SK-N-SH (cell line): ENCODE data around the gene ARID3A. TPM values are rescaled to one million over a fixed set of nuclear protein-coding genes. Genes with fewer than 3 reads are reported as not detected.

ENCODE experiments used
- CTCF ChIA-PET: fragments of 300-600, 350-600 bp; formaldehyde crosslinking; extraction: SDS; loops from one replicate; lab custom pipeline; 2021; lab: Yijun Ruan, JAX
- POLR2A ChIA-PET: fragments of 350-600 bp; sonication (Branson Sonifier 250); formaldehyde crosslinking; extraction: SDS; loops from one replicate; lab custom pipeline; 2020; ENCODE audit warnings: antibody characterized with exemption, inconsistent platforms; lab: Yijun Ruan, JAX
- DNase-seq: peaks from one replicate; pipeline ENCODE4 v3.0.0; 2012
- H2AFZ ChIP-seq: fragments of 200-600 bp; sonication (generic); 2 replicates; pipeline ENCODE4 v1.8.1; 2016; ENCODE audit warnings: antibody characterized with exemption, mild to moderate bottlenecking, low read depth
- H3F3A ChIP-seq: fragments of 200-600 bp; sonication (generic); replicated peaks from 2 replicates; pipeline ENCODE3; 2016; ENCODE audit warnings: antibody characterized with exemption, mild to moderate bottlenecking; ENCODE audit not compliant: insufficient read depth
- H3K27ac ChIP-seq, 2 experiments: fragments of 200-500 bp in 1 of 2; fragments of 200-600 bp in 1 of 2; sonication (Bioruptor generic) in 1 of 2; sonication (generic), shearing (Covaris generic) in 1 of 2; 2 replicates each; pipeline versions ENCODE4 v1.5.1 to v1.6.1; 2014 to 2016; ENCODE audit warnings: low read depth in 2 of 2, inconsistent platforms in 1 of 2, low read length in 1 of 2, mild to moderate bottlenecking in 1 of 2, mixed read lengths in 1 of 2
- H3K27me3 ChIP-seq: fragments of 200-600 bp; sonication (generic), shearing (Covaris generic); 2 replicates; pipeline ENCODE4 v1.6.1; 2016; ENCODE audit warnings: mixed run types; ENCODE audit not compliant: insufficient read depth
- H3K36me3 ChIP-seq, 2 experiments: fragments of 200-500 bp in 1 of 2; fragments of 200-600 bp in 1 of 2; sonication (Bioruptor generic) in 1 of 2; sonication (generic) in 1 of 2; replicated peaks in 1 of 2; 2 replicates each; pipeline versions ENCODE3 to v1.5.1; 2014 to 2016; ENCODE audit warnings: low read length in 1 of 2, mild to moderate bottlenecking in 1 of 2; ENCODE audit not compliant: insufficient read depth in 2 of 2, control insufficient read depth in 1 of 2
- H3K4me1 ChIP-seq, 2 experiments: fragments of 200-500 bp in 1 of 2; fragments of 200-600 bp in 1 of 2; sonication (Bioruptor generic) in 1 of 2; sonication (generic), shearing (Covaris generic) in 1 of 2; 2 replicates each; pipeline versions ENCODE4 v1.5.1 to v1.6.1; 2014 to 2016; ENCODE audit warnings: low read depth in 1 of 2, low read length in 1 of 2, mixed run types in 1 of 2; ENCODE audit not compliant: insufficient read depth in 2 of 2, control insufficient read depth in 1 of 2
- H3K4me2 ChIP-seq: fragments of 200-600 bp; sonication (generic), shearing (Covaris generic); 2 replicates; pipeline ENCODE4 v1.6.1; 2017; ENCODE audit warnings: mixed run types
- H3K4me3 ChIP-seq, 2 experiments: fragments of 200-500 bp in 1 of 2; fragments of 200-600 bp in 1 of 2; sonication (Bioruptor generic) in 1 of 2; sonication (generic), shearing (Covaris generic) in 1 of 2; 2 replicates each; pipeline versions ENCODE4 v1.5.1 to v1.8.1; 2014 to 2016; ENCODE audit warnings: low read depth in 2 of 2, inconsistent platforms in 1 of 2, low read length in 1 of 2, mild to moderate bottlenecking in 1 of 2, mixed read lengths in 1 of 2, moderate library complexity in 1 of 2
- H3K79me2 ChIP-seq: fragments of 200-600 bp; sonication (generic); 2 replicates; pipeline ENCODE4 v1.8.1; 2017; ENCODE audit warnings: mild to moderate bottlenecking; ENCODE audit not compliant: insufficient read depth
- H3K9ac ChIP-seq: fragments of 200-600 bp; sonication (generic); 2 replicates; pipeline ENCODE4 v1.6.1; 2017; ENCODE audit warnings: mixed run types
- H3K9me2 ChIP-seq: fragments of 200-600 bp; sonication (generic); 2 replicates; pipeline ENCODE4 v1.6.1; 2017; ENCODE audit warnings: mixed run types
- H3K9me3 ChIP-seq: fragments of 200-600 bp; sonication (generic); 2 replicates; pipeline ENCODE4 v1.6.1; 2017; ENCODE audit warnings: mixed run types, mild to moderate bottlenecking, moderate library complexity
- H4K20me1 ChIP-seq: fragments of 200-600 bp; sonication (generic); 2 replicates; pipeline ENCODE4 v1.6.1; 2017; ENCODE audit warnings: mild to moderate bottlenecking, mixed run types; ENCODE audit not compliant: insufficient read depth
- ELF1 ChIP-seq: IDR thresholded peaks from 2 replicates; pipeline ENCODE4 v1.4.0; 2012
- FOSL2 ChIP-seq: IDR thresholded peaks from 2 replicates; pipeline ENCODE4 v1.4.0; 2012; ENCODE audit warnings: low read depth, mild to moderate bottlenecking, moderate library complexity, borderline replicate concordance
- IRF3 ChIP-seq: fragments of 150-350 bp; IDR thresholded peaks from 2 replicates; pipeline ENCODE4 v1.6.1; 2016; ENCODE audit warnings: mild to moderate bottlenecking, low read depth, low read length
- JUND ChIP-seq: IDR thresholded peaks from 2 replicates; pipeline ENCODE4 v1.4.0; 2012
- MEF2A ChIP-seq: IDR thresholded peaks from 2 replicates; pipeline ENCODE4 v1.4.0; 2012; ENCODE audit warnings: low read depth, borderline replicate concordance
- NRF1 ChIP-seq: IDR thresholded peaks from 2 replicates; pipeline ENCODE4 v1.6.1; 2012; ENCODE audit warnings: low read depth, mild to moderate bottlenecking, low read length
- POLR2AphosphoS5 ChIP-seq: IDR thresholded peaks from 2 replicates; pipeline ENCODE4 v1.6.1; 2012; ENCODE audit warnings: low read depth, low read length
- RXRA ChIP-seq: IDR thresholded peaks from 2 replicates; pipeline ENCODE4 v1.4.0; 2012; ENCODE audit warnings: low read depth, mild to moderate bottlenecking, borderline replicate concordance
- SIN3A ChIP-seq: IDR thresholded peaks from 2 replicates; pipeline ENCODE4 v1.6.1; 2012; ENCODE audit warnings: low read depth, mild to moderate bottlenecking, low read length, moderate library complexity, borderline replicate concordance
- SMC3 ChIP-seq: IDR thresholded peaks from 2 replicates; pipeline ENCODE4 v1.6.1; 2012; ENCODE audit warnings: low read depth, low read length, improper control_type of control experiment
- TAF1 ChIP-seq: IDR thresholded peaks from 2 replicates; pipeline ENCODE4 v1.6.1; 2012; ENCODE audit warnings: low read depth, mild to moderate bottlenecking, low read length, moderate library complexity, borderline replicate concordance
- TCF12 ChIP-seq: IDR thresholded peaks from 2 replicates; pipeline ENCODE4 v1.4.0; 2012
- YY1 ChIP-seq: IDR thresholded peaks from 2 replicates; pipeline ENCODE4 v1.4.0; 2012; ENCODE audit warnings: low read depth, mild to moderate bottlenecking
- WGBS: methylation state at CpG from one replicate; pipeline ENCODE4 v1.1.6; 2017; ENCODE audit warnings: low lambda C conversion rate; 5-methylcytosine and 5-hydroxymethylcytosine counted together
- polyA plus RNA-seq, 3 experiments: library from polyadenylated mRNA; depleted of rRNA; stranded (reverse); fragments of >200 nt; gene quantifications; 2 replicates each; pipeline ENCODE4 v1.2.3, GENCODE V29; 2012
- TF ChIP-seq, protein P1 (sequence below): fragments of 150-350 bp; IDR thresholded peaks from 2 replicates; pipeline ENCODE4 v1.6.1; 2017; ENCODE audit warnings: antibody characterized with exemption, low read length, low read depth, borderline replicate concordance
- TF ChIP-seq, protein P2 (sequence below): IDR thresholded peaks from 2 replicates; pipeline ENCODE4 v1.4.0; 2012; ENCODE audit warnings: low read depth, borderline replicate concordance
- TF ChIP-seq, protein P3 (sequence below): IDR thresholded peaks from 2 replicates; pipeline ENCODE4 v1.4.0; 2012; ENCODE audit warnings: low read depth

ARID3A gene
- polyA plus RNA-seq, 1 of the 3 experiments (the other 2 are of a cell fraction): 8.6 TPM

GRCh38 chr19:902093-902370 is 23.8 kb upstream of the ARID3A start:
- peaks cover 4% of the 10 kb centered on the region for H3F3A ChIP-seq
- ChIA-PET POLR2A (no interaction called here), CTCF (interaction anchor here (1.7 kb wide), 1 partner anchor 21 kb away, joined by 5 read pairs; no protein-coding TSS in a partner anchor)
- no peak overlapping the region for H3K27ac ChIP-seq
- no peak overlapping the region for H3K9ac ChIP-seq
- no peak for TF ChIP-seq RXRA
- no peak for TF ChIP-seq FOSL2
- TF ChIP-seq NRF1: no peak
- TF ChIP-seq, protein P1, sequence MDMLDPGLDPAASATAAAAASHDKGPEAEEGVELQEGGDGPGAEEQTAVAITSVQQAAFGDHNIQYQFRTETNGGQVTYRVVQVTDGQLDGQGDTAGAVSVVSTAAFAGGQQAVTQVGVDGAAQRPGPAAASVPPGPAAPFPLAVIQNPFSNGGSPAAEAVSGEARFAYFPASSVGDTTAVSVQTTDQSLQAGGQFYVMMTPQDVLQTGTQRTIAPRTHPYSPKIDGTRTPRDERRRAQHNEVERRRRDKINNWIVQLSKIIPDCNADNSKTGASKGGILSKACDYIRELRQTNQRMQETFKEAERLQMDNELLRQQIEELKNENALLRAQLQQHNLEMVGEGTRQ: no peak
- TF ChIP-seq SIN3A: no peak
- TF ChIP-seq YY1: no peak
- no peak for TF ChIP-seq TCF12
- no peak for TF ChIP-seq POLR2AphosphoS5
- TF ChIP-seq, protein P2, sequence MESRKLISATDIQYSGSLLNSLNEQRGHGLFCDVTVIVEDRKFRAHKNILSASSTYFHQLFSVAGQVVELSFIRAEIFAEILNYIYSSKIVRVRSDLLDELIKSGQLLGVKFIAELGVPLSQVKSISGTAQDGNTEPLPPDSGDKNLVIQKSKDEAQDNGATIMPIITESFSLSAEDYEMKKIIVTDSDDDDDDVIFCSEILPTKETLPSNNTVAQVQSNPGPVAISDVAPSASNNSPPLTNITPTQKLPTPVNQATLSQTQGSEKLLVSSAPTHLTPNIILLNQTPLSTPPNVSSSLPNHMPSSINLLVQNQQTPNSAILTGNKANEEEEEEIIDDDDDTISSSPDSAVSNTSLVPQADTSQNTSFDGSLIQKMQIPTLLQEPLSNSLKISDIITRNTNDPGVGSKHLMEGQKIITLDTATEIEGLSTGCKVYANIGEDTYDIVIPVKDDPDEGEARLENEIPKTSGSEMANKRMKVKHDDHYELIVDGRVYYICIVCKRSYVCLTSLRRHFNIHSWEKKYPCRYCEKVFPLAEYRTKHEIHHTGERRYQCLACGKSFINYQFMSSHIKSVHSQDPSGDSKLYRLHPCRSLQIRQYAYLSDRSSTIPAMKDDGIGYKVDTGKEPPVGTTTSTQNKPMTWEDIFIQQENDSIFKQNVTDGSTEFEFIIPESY: no peak
- no peak for TF ChIP-seq ELF1
- no peak for TF ChIP-seq JUND
- TF ChIP-seq TAF1: no peak
- TF ChIP-seq SMC3: no peak
- no peak for TF ChIP-seq IRF3
- TF ChIP-seq, protein P3, sequence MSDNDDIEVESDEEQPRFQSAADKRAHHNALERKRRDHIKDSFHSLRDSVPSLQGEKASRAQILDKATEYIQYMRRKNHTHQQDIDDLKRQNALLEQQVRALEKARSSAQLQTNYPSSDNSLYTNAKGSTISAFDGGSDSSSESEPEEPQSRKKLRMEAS: no peak
- TF ChIP-seq MEF2A: no peak
- H3K4me3 ChIP-seq: no peak overlapping the region
- WGBS: 96% methylated on average over 5 of the region's 7 CpGs
- H3K9me3 ChIP-seq: no peaks in the 10 kb centered on the region
- H3K36me3 ChIP-seq: peaks cover 0 to 16% of the 10 kb centered on the region in 2 experiments
- DNase-seq: no peak
- no peak overlapping the region for H3K4me2 ChIP-seq
- H2AFZ ChIP-seq: no peak overlapping the region
- H4K20me1 ChIP-seq: peaks cover 35% of the 10 kb centered on the region
- H3K79me2 ChIP-seq: peaks cover 47% of the 10 kb centered on the region
- no peaks in the 10 kb centered on the region; a peak in 1 of 4 replicates for H3K4me1 ChIP-seq
- H3K27me3 ChIP-seq: no peaks in the 10 kb centered on the region
- no peaks in the 10 kb centered on the region for H3K9me2 ChIP-seq
